Hepatocyte (in vitro differentiated cells): Measurements from ENCODE around the gene KIAA2012.

Experiments
- CTCF ChIP-seq: fragments of 200-600 bp; sonication (generic); IDR thresholded peaks from 2 replicates; pipeline ENCODE4 v1.5.1; 2016; ENCODE audit warnings: antibody characterized with exemption, mild to moderate bottlenecking; ENCODE audit not compliant: poor library complexity
- EZH2phosphoT487 ChIP-seq: fragments of 200-600 bp; sonication (generic); IDR thresholded peaks from one replicate; pipeline ENCODE4 v1.6.1; 2018; ENCODE audit warnings: antibody characterized with exemption, mild to moderate bottlenecking, low read depth, moderate library complexity; ENCODE audit not compliant: unreplicated experiment, severe bottlenecking

DNA sequence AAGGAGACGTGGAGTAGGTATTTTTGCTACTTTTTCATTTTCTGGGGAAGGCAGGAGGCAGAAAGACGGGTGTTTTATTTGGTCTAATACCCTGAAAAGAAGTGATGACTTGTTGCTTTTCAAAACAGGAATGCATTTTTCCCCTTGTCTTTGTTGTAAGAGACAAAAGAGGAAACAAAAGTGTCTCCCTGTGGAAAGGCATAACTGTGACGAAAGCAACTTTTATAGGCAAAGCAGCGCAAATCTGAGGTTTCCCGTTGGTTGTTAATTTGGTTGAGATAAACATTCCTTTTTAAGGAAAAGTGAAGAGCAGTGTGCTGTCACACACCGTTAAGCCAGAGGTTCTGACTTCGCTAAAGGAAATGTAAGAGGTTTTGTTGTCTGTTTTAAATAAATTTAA is 36.0 kb upstream of the KIAA2012 start:
- TF ChIP-seq CTCF (no peak), EZH2phosphoT487 (no peak)
